Renal cortex interstitium (tissue), 11 donors: ENCODE results near the gene WEE1. TPM values are rescaled to one million over a fixed set of nuclear protein-coding genes. Genes with fewer than 3 reads are reported as not detected.
A peak's percentile ranks its signal among the peaks of the same experiment; 100 is the strongest.
"Not testable (repeated sequence)": the region's sequence is repeated elsewhere in the genome, so short reads cannot be mapped to it uniquely, and the experiment has no call there.

ENCODE experiments used
- DNase-seq, 11 donors: peaks; one replicate each; pipeline ENCODE4 v3.0.0-alpha.2; 2013; ENCODE audit warnings: low read depth in 9 of 11, low spot score in 4 of 11; ENCODE audit errors: extremely low read depth in 1 of 11
- polyA plus RNA-seq, 3 donors: library from polyadenylated mRNA; unstranded; fragments of 120-200 nt; gene quantifications; one replicate each; pipeline ENCODE4 v1.2.1, GENCODE V29; 2013; ENCODE audit not compliant: insufficient read length in 3 of 3

Gene WEE1
- polyA plus RNA-seq, 3 donors = 74.1 to 102 (median 93.5) TPM

DNA sequence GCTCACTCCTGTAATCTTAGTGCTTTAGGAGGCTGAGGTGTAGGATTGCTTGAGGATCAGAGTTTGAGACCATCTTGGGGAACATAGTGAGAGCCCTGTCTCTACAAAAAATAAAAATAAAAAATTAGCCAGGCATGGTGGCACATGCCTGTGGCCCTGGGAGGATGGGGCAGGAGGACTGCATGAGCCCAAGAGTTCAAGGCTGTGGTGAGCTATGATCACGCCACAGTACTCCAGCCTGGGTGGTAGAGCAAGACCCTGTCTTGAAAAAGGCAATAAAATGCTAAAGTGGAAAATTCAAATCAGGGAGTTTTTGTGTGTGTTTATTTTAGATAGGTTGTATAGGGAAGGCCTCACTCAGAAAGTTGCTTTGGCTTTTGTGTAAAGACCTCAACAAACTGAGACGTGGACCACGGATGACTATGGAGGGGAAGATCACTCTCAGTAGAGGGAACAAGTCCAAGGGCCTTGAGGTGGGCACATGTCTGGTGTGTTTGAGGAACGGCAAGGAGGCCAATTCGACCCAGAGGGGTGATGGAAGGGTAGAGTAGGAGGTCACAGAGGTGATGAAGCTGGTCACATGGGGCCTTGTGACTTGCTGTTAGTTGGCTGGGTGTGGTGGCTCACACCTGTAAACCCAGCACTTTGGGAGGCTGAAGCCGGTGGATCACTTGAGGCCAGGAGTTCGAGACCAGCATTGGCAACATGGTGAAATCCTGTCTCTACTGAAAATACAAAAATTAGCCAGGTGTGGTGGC, 35.7 kb downstream of the WEE1 start:
- DNase-seq = no peak

DNA sequence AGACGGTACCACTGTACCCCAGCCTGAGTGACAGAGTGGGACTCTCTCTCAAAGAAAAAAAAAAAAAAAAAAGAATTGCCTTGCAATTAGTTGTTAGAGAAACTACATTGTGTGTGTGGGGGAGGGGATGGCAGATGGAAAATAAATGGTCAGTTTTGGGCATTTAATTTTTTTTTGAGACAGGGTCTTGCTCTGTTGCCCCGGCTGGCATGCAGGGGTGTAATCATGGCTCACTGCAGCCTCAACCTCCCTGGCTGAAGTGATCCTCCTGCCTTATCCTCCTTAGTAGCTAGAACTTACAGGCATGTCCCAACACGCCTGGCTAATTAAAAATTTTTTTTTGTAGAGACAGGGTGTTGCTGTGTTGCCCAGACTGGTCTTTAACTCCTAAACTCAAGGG, 36.4 kb downstream of the WEE1 start:
- DNase-seq = no peak

DNA sequence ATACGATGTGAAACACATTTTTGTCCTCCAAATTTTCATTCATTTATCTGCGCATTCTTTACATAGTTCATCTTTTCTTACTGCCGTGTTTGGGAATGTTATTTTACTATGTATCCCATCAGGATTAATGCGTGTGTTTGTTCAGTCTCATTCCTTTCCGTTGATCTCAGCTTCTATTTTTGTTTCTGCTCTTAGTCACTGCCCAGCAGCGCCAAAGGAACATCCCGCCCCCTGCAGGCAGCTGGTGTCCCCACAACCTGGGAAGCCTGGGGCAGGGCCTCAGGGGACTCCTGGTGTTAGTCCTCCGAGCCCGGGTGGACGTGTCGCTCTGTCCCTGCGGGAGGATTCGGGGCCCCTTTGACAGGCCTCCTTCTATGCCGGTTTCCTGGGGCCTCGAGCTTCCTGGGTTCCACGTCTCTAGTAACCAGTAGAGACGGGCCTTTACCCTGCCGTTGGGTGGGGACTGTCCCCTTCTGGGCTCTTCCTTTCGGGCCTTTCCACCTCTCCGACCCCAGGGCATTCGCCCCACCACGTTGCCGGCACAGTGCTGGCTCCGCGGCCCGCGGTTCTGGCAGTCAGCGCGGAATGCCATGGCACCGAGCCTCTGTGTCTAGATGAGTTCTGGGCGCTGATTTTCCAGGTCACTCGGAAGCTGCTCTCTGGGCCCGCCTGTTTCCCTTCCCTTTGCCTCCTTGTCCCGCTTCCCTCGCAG, 39.8 kb downstream of the WEE1 start:
- peak; percentile 94 to 98 (median 96) for DNase-seq

DNA sequence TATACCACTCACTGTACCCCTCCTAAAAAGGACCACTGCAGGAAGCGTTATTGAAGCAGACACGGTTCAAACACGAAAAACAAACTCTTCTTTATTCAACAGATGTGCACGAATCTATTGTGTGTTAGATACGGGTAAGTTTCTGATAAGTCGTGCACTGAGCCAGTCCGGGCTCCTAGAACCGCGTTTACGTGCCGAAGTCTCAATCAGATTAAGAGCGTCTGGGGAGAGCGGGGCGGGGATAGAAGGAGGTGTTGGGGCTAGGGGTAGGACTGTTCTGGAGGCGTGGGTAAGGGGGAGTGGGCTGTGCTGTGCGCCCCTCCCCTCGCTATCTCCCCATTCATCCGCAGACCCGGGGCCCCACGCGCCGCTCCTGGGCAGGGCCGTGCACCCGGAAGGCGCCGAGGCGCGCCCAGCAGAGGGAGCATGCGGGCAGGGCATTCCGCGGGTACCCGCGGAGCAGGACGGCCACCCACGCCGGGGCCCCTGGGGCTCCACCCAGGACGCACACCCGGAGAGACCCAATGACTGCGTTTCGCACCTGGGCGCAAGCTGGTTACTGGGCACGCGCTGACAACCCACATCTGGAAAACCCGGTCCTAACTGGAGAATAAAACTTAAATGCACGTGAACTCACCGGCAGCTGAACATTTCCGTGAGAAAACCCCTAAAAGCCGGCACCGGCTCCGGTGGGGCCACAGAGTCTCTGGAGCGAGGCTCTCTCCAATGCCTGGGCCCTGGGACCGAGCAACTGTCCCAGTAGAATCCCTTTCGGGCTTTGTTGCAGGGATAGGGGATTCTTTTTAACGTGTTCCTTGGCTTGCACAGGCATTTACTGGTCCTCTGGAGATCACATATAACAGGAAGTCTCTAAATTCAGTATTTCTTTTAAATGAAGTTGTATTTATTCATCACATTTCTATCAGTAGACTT, 40.6 kb downstream of the WEE1 start:
- peak; percentile 57 to 83 (median 79) for DNase-seq

DNA sequence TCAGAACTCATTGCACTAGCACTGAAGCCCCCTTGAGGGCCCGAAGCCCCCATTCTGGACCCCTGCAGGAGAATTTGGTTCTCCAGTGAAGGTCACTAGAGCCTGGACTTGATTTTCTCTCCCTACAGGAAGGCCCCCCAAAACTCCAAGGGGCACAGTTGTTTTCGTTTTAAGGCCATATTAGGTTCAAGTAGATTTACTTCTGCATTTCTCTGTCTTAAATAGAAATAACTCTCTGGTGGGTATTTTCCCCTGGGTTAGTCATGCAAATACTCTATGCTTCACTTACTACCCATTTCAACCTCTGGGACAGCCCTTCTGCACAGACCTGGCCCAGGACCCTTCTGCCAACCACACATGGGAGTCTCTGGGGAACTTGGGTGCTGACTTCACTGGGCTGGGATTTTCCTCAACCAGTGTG, 41.6 kb downstream of the WEE1 start:
- no peak for DNase-seq

DNA sequence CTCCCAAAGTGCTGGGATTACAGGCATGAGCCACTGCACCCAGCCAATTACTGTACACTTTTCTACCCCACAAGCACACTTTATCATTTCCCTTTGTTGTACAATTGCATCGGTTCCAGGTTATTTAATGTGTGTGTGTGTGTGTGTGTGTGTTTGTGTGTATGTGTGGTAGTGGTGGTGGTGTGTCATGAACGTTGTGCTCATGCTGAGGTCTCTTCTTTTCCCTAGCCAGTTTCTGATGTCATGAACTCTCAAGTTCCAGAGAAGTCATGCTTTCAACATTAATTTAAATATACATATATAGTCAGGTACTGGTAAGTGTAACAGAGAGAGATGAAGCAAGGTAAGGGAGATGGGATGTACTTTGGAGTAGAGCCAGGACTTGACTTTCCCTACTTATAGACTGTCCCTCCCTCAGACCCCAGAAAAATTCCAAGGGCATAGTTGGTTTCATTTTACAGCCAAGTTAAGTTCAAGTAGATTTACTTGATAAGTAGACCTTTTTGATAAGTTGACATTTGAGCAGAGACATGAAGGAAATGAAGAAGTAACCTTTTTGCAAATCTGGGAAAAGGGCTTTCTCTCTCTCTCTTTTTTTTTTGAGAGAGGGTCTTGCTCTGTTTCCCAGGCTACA, 42.7 kb downstream of the WEE1 start:
- DNase-seq = no peak

DNA sequence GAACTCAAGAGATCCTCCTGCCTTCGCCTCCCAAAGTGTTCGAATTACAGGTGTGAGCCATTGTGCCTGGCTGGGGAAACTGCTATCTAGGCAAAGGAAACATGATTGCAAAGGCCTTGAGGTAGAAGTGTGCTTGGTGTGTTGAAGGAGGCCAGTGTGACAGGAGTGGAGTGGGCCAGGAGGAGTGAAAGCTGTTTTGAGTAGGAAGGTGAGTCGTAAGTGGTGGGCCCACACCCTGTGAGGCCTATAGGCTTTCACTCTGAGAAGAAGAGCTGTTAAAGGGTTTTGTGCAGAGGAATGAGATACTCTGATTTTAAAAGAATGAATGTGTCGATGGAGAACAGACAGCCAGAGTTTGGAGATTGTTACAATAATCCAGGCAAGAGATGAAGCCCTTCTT, 43.4 kb downstream of the WEE1 start:
- DNase-seq = no peak

DNA sequence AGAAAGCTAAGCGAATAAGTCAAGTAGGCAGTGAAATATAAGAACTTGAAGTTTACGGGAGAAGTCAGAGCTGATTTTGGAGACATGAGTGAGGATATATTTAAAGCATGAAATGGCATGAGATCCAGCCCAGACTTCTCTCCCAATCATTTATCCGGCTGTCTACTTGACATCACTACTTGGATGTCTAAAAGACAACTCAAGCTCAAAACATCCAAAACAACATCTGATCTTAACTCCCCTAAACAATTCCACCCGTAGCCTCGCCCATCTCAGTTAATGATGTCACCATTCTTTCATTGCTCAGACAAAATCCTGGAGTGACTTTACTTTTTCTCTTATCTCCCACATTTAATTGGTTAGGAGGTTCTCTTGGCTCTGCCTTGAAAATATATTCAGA, 44.5 kb downstream of the WEE1 start:
- DNase-seq = no peak

DNA sequence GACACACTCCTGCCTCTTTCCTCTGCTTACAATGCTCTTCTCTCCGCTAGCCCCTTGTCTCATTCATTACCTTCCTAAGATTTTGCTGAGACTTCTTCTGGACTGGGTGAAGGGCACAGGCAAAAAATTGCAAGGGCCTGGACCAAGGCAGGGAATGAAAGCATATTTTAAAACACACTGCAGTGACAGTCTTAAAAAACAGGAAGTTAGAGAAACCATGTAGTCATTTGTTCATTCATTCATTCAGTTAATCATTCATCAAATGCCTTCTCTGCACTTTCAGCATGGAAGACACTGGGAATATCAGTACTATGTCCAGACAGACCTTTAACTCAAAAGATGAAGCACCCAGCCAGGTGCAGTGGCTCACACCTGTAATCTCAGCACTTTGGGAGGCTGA, 45.5 kb downstream of the WEE1 start:
- no peak for DNase-seq

DNA sequence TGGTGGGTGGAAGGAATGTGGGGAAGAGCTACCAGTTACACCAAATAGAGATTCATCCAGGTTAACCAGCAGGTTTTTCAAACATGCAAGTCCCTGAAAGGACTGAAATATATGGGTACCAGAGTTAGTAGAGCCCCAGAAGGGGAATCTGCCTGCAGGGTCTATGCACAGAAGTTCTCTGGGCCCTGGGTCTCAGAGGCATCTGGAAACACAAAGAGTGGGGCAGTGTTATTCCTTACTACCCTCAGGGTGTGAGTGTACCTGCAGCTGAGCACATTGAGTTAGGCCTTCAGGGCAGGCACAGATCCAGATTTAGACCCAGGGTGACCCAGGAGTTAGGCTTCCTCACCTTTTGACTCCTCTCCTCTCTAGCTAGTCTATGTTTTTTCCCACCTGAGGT, 46.5 kb downstream of the WEE1 start:
- DNase-seq = no peak

DNA sequence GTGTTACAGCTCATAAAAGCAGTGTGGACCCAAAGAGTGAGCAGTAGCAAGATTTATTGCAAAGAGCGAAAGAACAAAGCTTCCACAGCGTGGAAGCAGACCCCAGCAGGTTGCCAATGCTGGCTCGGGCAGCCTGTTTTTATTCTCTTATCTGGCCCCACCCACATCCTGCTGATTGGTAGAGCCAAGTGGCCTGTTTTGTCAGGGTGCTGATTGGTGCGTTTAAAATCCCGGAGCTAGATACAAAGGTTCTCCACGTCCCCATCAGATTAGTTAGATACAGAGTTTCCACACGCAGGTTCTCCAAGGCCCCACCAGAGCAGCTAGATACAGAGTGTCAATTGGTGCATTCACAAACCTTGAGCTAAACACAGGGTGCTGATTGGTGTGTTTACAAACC, 48.9 kb downstream of the WEE1 start:
- DNase-seq = not testable (repeated sequence)

DNA sequence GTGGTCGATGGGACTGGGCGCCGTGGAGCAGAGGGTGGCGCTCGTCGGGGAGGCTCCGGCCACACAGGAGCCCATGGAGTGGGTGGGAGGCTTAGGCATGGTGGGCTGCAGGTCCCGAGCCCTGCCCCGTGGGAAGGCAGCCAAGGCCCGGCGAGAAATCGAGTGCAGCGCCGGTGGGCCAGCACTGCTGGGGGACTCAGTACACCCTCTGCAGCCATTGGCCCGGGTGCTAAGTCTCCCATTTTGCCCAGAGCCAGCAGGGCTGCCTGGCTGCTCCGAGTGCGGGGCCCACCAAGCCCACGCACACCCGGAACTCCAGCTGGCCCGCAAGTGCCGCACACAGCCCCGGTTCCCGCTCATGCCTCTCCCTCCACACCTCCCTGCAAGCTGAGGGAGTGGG, 49.6 kb downstream of the WEE1 start:
- not testable (repeated sequence) for DNase-seq

DNA sequence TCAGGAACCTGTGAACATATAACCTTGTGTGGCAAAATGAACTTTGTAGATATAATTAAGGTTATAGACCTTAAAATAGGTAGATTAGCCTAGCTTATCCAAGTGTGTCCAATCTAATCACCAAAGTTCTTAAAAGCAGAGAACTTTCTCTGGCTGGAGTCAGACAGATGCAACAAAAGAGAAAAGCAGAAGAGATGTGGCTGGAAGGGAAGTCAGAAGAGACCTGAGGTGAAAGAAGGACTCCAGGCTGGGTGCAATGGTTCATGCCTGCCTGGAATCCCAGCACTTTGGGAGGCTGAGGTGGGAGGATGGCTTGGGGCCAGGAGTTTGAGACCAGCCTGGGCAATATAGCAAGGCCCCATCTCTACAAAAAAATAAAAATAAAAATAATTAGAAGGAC, 51.0 kb downstream of the WEE1 start:
- no peak for DNase-seq

DNA sequence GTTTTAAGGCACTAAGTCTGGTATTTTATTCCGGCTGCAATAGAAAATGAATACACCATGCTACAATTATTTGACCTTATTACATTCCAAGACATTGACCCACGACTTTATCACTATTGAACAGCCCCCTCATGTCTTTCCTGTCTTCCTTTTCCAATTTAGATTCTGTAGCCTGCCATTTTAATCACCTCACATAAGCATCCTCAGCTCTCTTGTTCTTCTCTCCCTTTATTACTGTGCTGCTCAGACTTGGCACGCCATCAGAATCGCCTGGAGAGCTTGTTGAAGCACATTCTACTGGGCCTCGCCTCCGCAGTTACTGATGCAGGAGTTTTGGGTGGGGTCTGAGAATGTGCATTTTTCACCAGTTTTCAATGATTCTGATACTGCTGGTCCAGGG, 51.7 kb downstream of the WEE1 start:
- DNase-seq = no peak

DNA sequence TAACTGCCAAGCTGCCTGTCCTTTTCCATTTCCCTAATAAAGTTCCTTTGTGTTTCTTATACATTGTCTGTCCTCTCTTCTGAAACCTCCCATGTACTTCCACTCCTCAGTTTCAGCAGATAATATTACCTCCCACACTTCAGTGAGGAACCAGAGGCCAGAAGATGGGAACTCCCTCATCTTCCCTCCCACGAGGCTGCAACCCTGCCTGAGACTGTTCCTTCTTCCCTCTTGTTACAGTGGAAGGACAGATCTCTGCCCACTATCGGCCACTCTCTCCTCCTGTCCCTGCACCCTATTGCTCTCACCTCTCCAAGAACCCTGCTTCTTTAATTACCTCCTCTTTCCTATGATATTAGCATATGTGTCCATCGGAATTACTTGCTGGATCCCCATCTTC, 52.3 kb downstream of the WEE1 start:
- no peak for DNase-seq

DNA sequence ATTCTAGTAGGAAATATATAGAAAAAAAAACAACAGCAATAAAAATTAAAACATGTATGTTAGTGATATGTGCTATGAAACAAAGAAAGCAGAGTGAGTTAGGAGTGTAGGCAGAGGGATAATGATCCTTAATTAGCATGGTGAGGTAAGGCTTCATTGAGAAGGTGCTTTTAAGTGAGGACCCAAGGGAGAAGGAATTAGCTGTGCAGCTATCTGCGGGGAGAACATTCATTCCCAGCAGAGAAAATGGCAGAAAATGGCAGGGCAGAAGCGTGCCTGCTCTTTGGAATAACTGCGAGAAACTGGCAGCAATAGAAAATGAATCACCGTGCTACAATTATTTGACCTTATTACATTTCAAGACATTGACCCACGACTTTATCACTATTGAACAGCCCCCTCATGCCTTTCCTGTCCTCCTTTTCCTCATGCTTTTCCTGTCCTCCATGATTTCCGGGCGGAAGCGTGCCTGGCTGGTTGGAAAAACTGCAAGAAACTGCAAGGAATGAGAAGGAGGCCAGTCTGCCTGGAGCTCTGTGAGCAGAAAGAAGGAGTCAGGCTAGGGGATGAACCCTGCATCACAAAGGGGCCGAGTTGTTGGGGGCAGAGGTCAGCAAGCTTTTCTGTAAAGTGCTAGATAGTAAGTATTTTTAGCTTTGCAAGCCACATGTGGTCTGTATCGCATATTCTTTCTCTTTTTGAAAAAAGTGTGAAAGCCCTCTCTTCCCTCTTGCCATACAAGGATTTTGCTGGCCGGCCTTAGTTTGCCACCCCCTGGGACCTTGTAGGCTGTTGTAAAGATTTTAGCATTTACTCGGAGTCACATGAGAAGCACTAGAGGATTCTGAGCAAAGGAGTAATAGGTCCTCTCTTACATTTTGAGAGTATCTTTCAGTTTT, 53.3 kb downstream of the WEE1 start:
- peak in 1 of 11 donors; percentile 17 for DNase-seq

DNA sequence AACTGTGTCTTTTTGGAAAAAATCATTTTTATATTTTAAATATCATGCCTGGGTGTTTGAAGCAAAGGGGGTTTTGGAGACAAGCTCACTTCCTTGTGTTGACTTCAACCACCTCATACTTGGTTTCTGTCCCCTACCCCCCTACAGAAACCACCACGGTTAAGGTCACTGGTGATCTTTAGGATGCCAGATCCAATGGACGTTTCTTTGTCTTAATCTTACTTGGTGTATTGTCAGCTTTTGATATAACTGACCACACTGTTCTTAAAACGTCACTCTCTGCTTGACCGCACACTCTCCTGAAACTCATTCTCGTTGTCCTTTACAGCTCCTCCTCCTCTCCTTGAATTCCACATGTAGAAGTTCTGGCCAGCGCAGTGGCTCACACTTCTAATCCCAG, 55.6 kb downstream of the WEE1 start:
- DNase-seq = no peak

DNA sequence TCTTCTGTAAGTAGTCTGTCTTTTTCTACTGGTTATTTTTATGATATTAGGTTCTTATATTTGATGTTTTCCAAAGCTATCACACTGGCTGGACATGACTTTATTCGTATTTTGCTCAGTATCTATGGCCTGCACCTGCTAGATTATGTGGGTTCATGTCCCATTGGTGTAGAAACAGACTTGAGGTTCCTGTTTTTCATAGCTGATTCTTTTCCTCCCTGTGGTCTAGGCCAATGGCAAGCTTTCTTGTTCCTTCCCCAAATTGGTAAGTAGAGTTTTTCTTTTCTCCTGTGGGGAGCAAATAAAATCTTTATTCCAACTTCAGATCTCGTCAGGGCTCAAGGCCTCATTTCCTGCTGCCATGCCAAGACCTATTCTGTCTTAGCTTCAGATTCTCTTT, 60.2 kb downstream of the WEE1 start:
- no peak for DNase-seq
